Peyer's patch (tissue), 4 donors: Measurements from ENCODE around the gene MRPL19. TPM values are rescaled to one million over a fixed set of nuclear protein-coding genes. Genes with fewer than 3 reads are reported as not detected.

Experiments used
- DNase-seq, 3 donors: peaks; one replicate each; pipeline ENCODE4 v3.0.0-alpha.2; 2017 to 2019
- H3K27ac ChIP-seq, 4 donors: fragments of 200-600 bp; sonication (generic); one replicate each; pipeline ENCODE4 v1.5.1; 2016 to 2019
- H3K27me3 ChIP-seq, 2 donors: fragments of 200-600 bp; sonication (generic); one replicate each; pipeline ENCODE4 v1.5.1; 2019
- H3K36me3 ChIP-seq, 3 donors: fragments of 200-600 bp; sonication (generic); one replicate each; pipeline ENCODE4 v1.5.1; 2016 to 2019
- H3K4me1 ChIP-seq, 4 donors: fragments of 200-600 bp; sonication (generic); one replicate each; pipeline ENCODE4 v1.5.1; 2016 to 2019
- H3K4me3 ChIP-seq, 4 donors: fragments of 200-600 bp; sonication (generic); 1 replicate in 3 of 4; 2 replicates in 1 of 4; pipeline ENCODE4 v1.5.1; 2016 to 2019; ENCODE audit warnings: mild to moderate bottlenecking in 1 of 4
- H3K9me3 ChIP-seq, 4 donors: fragments of 200-600 bp; sonication (generic); one replicate each; pipeline ENCODE4 v1.5.1; 2016 to 2019; ENCODE audit warnings: mild to moderate bottlenecking in 1 of 4
- CTCF ChIP-seq, 6 experiments: fragments of 450-650 bp in 4 of 6; fragments of 200-600 bp in 2 of 6; sonication (generic) in 1 of 6; IDR thresholded peaks; one replicate each; pipeline ENCODE4 v1.5.1; 2017 to 2019; ENCODE audit warnings: antibody characterized with exemption in 6 of 6, mild to moderate bottlenecking in 3 of 6, moderate library complexity in 1 of 6
- POLR2A ChIP-seq, 2 donors: fragments of 450-650 bp; IDR thresholded peaks; one replicate each; pipeline ENCODE4 v1.5.1; 2017; ENCODE audit warnings: antibody characterized with exemption in 2 of 2, mild to moderate bottlenecking in 2 of 2, moderate library complexity in 2 of 2
- total RNA-seq, 4 donors: library from RNA; depleted of rRNA; stranded (reverse); fragments of >200 nt; gene quantifications; one replicate each; pipeline ENCODE4 v1.1.0, GENCODE V29; 2016

The MRPL19 gene
- total RNA-seq, 4 donors from 2014 or later: 20.6 to 61.1 (median 26.8) TPM

- H3K27ac ChIP-seq: peak overlapping the region in 1 of 4 donors; percentile 36
- H3K36me3 ChIP-seq: no peaks in the 10 kb centered on the region
- peaks cover 0 to 17% (median 5%) of the 10 kb centered on the region in 4 donors for H3K4me1 ChIP-seq
- no peaks in the 10 kb centered on the region for H3K27me3 ChIP-seq
- no peak for DNase-seq
- no peaks in the 10 kb centered on the region for H3K9me3 ChIP-seq
- no peak overlapping the region for H3K4me3 ChIP-seq
- no peak for TF ChIP-seq POLR2A (IDR thresholded peaks at IDR 0.05)
- no peak for TF ChIP-seq CTCF (IDR thresholded peaks at IDR 0.05)
Observed at GRCh38 chr2:75607400-75607798, 39.2 kb upstream of the MRPL19 start.

GRCh38 chr2:75607988-75608683 is 38.4 kb upstream of the MRPL19 start:
- Histone ChIP-seq H3K4me1 (peaks cover 0 to 14% (median 4%) of the 10 kb centered on the region in 4 donors), H3K27me3 (no peaks in the 10 kb centered on the region), H3K4me3 (no peak overlapping the region), H3K27ac (peak overlapping the region in 2 of 4 donors; percentile 8 to 36), H3K9me3 (no peaks in the 10 kb centered on the region), H3K36me3 (no peaks in the 10 kb centered on the region)
- peak in 1 of 3 donors; percentile 53 for DNase-seq
- TF ChIP-seq POLR2A (IDR thresholded peaks at IDR 0.05) (no peak), CTCF (IDR thresholded peaks at IDR 0.05) (no peak)

- Histone ChIP-seq H3K4me1 (peaks cover 0 to 8% (median 4%) of the 10 kb centered on the region in 4 donors), H3K9me3 (no peaks in the 10 kb centered on the region), H3K27me3 (no peaks in the 10 kb centered on the region), H3K36me3 (no peaks in the 10 kb centered on the region), H3K27ac (peak overlapping the region in 2 of 4 donors; percentile 7), H3K4me3 (peak overlapping the region in 2 of 4 donors; percentile 33 to 34)
- TF ChIP-seq CTCF (IDR thresholded peaks at IDR 0.05): peak in 5 of 6 experiments; percentile 54 to 89 (median 88)
- TF ChIP-seq POLR2A (IDR thresholded peaks at IDR 0.05): no peak
- DNase-seq: peak; percentile 23 to 81 (median 80)
Observed at GRCh38 chr2:75608684-75609333, 37.8 kb upstream of the MRPL19 start.

- H3K9me3 ChIP-seq: no peaks in the 10 kb centered on the region
- TF ChIP-seq CTCF (IDR thresholded peaks at IDR 0.05) (no peak), POLR2A (IDR thresholded peaks at IDR 0.05) (no peak)
- H3K27me3 ChIP-seq: no peaks in the 10 kb centered on the region
- H3K36me3 ChIP-seq: no peaks in the 10 kb centered on the region
- H3K4me3 ChIP-seq: no peak overlapping the region
- H3K4me1 ChIP-seq: peaks cover 0 to 8% (median 4%) of the 10 kb centered on the region in 4 donors
- DNase-seq: no peak
- H3K27ac ChIP-seq: no peak overlapping the region
Observed at GRCh38 chr2:75609334-75609689, 37.3 kb upstream of the MRPL19 start.

GRCh38 chr2:75609937-75610508 is 36.6 kb upstream of the MRPL19 start:
- no peaks in the 10 kb centered on the region for H3K27me3 ChIP-seq

More at GRCh38 chr2:75609937-75610508, 36.6 kb upstream of the MRPL19 start:
- Histone ChIP-seq H3K27ac (no peak overlapping the region), H3K9me3 (no peaks in the 10 kb centered on the region), H3K4me1 (peaks cover 0 to 8% (median 4%) of the 10 kb centered on the region in 4 donors), H3K36me3 (no peaks in the 10 kb centered on the region), H3K4me3 (no peak overlapping the region)
- DNase-seq: no peak
- TF ChIP-seq POLR2A (IDR thresholded peaks at IDR 0.05): no peak
- no peak for TF ChIP-seq CTCF (IDR thresholded peaks at IDR 0.05)
